Kidney epithelial cell (primary cell): ENCODE data around the gene ID3. TPM values are rescaled to one million over a fixed set of nuclear protein-coding genes. Genes with fewer than 3 reads are reported as not detected.

Experiments used
- DNase-seq: peaks from one replicate; pipeline ENCODE4 v3.0.0-alpha.2; 2010; ENCODE audit warnings: low read depth
- H3K27me3 ChIP-seq: 2 replicates; pipeline ENCODE4 v1.6.0; 2011; ENCODE audit warnings: low read length; ENCODE audit not compliant: control insufficient read depth, insufficient read depth
- H3K36me3 ChIP-seq: 2 replicates; pipeline ENCODE4 v1.5.1; 2011; ENCODE audit warnings: low read length; ENCODE audit not compliant: control insufficient read depth, insufficient read depth
- H3K4me3 ChIP-seq: 2 replicates; pipeline ENCODE4 v1.5.1; 2011; ENCODE audit warnings: low read depth, mild to moderate bottlenecking, control low read depth, low read length
- total RNA-seq: library from RNA; depleted of rRNA; stranded (reverse); fragments of >200 nt; gene quantifications from 2 replicates; pipeline ENCODE4 v1.2.3, GENCODE V29; 2015
- TF ChIP-seq, protein P1 (sequence below): IDR thresholded peaks from 2 replicates; pipeline ENCODE4 v1.5.1; 2011; ENCODE audit warnings: mild to moderate bottlenecking, moderate library complexity, low read length, control low read depth, inconsistent platforms; ENCODE audit not compliant: insufficient read depth, poor library complexity, severe bottlenecking

Gene ID3
- total RNA-seq, 1 donor from 2014 or later = 77.5 TPM

DNA sequence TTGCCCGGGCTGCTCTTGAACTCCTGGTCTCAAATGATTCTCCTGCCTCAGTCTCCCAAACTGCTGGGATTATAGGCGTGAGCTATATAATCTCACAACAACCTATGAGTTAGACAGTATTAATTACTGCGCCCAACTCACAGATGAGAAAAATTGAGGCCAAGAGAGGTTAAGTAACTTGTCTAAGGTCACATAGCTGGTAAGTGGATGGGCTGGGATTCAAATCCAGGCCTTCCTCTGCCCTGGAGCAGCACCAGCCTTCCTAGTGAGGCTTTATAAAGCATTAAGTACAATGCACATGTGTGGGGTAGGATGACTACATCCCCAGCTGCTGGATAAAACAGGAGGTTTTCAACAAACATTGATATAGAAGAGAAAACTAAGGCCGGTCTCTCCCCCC is 43.4 kb downstream of the ID3 start:
- H3K27me3 ChIP-seq = no peaks in the 10 kb centered on the region

GRCh38 chr1:23514111-23514679 is 45.1 kb downstream of the ID3 start:
- TF ChIP-seq, protein P1, sequence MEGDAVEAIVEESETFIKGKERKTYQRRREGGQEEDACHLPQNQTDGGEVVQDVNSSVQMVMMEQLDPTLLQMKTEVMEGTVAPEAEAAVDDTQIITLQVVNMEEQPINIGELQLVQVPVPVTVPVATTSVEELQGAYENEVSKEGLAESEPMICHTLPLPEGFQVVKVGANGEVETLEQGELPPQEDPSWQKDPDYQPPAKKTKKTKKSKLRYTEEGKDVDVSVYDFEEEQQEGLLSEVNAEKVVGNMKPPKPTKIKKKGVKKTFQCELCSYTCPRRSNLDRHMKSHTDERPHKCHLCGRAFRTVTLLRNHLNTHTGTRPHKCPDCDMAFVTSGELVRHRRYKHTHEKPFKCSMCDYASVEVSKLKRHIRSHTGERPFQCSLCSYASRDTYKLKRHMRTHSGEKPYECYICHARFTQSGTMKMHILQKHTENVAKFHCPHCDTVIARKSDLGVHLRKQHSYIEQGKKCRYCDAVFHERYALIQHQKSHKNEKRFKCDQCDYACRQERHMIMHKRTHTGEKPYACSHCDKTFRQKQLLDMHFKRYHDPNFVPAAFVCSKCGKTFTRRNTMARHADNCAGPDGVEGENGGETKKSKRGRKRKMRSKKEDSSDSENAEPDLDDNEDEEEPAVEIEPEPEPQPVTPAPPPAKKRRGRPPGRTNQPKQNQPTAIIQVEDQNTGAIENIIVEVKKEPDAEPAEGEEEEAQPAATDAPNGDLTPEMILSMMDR = no peak
- H3K4me3 ChIP-seq = no peak overlapping the region
- no peaks in the 10 kb centered on the region for H3K36me3 ChIP-seq
- H3K27me3 ChIP-seq = no peaks in the 10 kb centered on the region
- no peak for DNase-seq

More for the DNA sequence above, 43.4 kb downstream of the ID3 start:
- TF ChIP-seq, protein P1 = no peak
- no peak for DNase-seq
- no peaks in the 10 kb centered on the region for H3K36me3 ChIP-seq
- no peak overlapping the region for H3K4me3 ChIP-seq

- DNase-seq = no peak
- Histone ChIP-seq H3K27me3 (no peaks in the 10 kb centered on the region), H3K36me3 (no peaks in the 10 kb centered on the region), H3K4me3 (no peak overlapping the region)
- TF ChIP-seq, protein P1 = no peak
Measured at GRCh38 chr1:23509896-23510295, 49.4 kb downstream of the ID3 start.

Other genes starting within 250 kb of the ID3 start
- 75.7 and 82.2 TPM in 2 replicates for gene HNRNPR, start 215.2 kb downstream of the ID3 start, total RNA-seq
- 7.3 and 11.7 TPM in 2 replicates for gene ZNF436, start 189.7 kb downstream of the ID3 start, total RNA-seq
- 3.7 and 6.8 TPM in 2 replicates for gene TCEA3, start 134.8 kb downstream of the ID3 start, total RNA-seq
- gene ASAP3, start 75.3 kb downstream of the ID3 start, total RNA-seq = 17.7 and 27.1 TPM in 2 replicates
- 0.07 and 0.13 TPM in 2 replicates for gene E2F2, start 28.3 kb downstream of the ID3 start, total RNA-seq
- gene RPL11, start 132.3 kb upstream of the ID3 start, total RNA-seq = 932 and 942 TPM in 2 replicates
- 51.8 and 56.7 TPM in 2 replicates for gene ELOA, start 184.0 kb upstream of the ID3 start, total RNA-seq
- 33.6 and 37.6 TPM in 2 replicates for gene PITHD1, start 218.9 kb upstream of the ID3 start, total RNA-seq
- 163 and 235 TPM in 2 replicates for gene LYPLA2, start 231.6 kb upstream of the ID3 start, total RNA-seq
- gene GALE, start 241.3 kb upstream of the ID3 start, total RNA-seq = 158 and 164 TPM in 2 replicates